GM21619 (cell line): ENCODE measurements around the gene TTPAL.

ENCODE experiments used
- ATAC-seq: cut with Tn5 transposase; IDR thresholded peaks from one replicate; pipeline ENCODE4 v1.9.1; 2021; ENCODE audit not compliant: unreplicated experiment

The TTPAL gene

GRCh38 chr20:44439318-44439717 lies 36.4 kb upstream of the TTPAL start:
- no peak for ATAC-seq

- ATAC-seq, result no peak
Measured at GRCh38 chr20:44442298-44443070, 33.2 kb upstream of the TTPAL start.

GRCh38 chr20:44445742-44446710 lies 29.6 kb upstream of the TTPAL start:
- no peak for ATAC-seq

- no peak for ATAC-seq
Measured at GRCh38 chr20:44447827-44448419, 27.8 kb upstream of the TTPAL start.

GRCh38 chr20:44448753-44449546 lies 26.7 kb upstream of the TTPAL start:
- ATAC-seq, result no peak

- ATAC-seq, result no peak
Measured at GRCh38 chr20:44449864-44450263, 25.8 kb upstream of the TTPAL start.

GRCh38 chr20:44450281-44450889 lies 25.3 kb upstream of the TTPAL start:
- no peak for ATAC-seq

GRCh38 chr20:44450903-44451450 lies 24.7 kb upstream of the TTPAL start:
- no peak for ATAC-seq

GRCh38 chr20:44454306-44454963 lies 21.2 kb upstream of the TTPAL start:
- no peak for ATAC-seq

- no peak for ATAC-seq
Measured at GRCh38 chr20:44455126-44455525, 20.5 kb upstream of the TTPAL start.

- ATAC-seq, result no peak
Measured at GRCh38 chr20:44456611-44457010, 19.1 kb upstream of the TTPAL start.

- ATAC-seq, result no peak
Measured at GRCh38 chr20:44457016-44457415, 18.7 kb upstream of the TTPAL start.

- ATAC-seq, result no peak
Measured at GRCh38 chr20:44459271-44459670, 16.4 kb upstream of the TTPAL start.

GRCh38 chr20:44460795-44461141 lies 14.9 kb upstream of the TTPAL start:
- no peak for ATAC-seq

- ATAC-seq, result no peak
Measured at GRCh38 chr20:44461142-44461802, 14.4 kb upstream of the TTPAL start.

- ATAC-seq, result no peak
Measured at GRCh38 chr20:44461803-44462174, 13.9 kb upstream of the TTPAL start.

- ATAC-seq, result no peak
Measured at GRCh38 chr20:44463466-44463865, 12.2 kb upstream of the TTPAL start.

GRCh38 chr20:44464514-44464913 lies 11.2 kb upstream of the TTPAL start:
- no peak for ATAC-seq

GRCh38 chr20:44465001-44465560 lies 10.6 kb upstream of the TTPAL start:
- ATAC-seq, result no peak
